ENCODE data around the gene SERINC5. TPM values are rescaled to one million over a fixed set of nuclear protein-coding genes. Genes with fewer than 3 reads are reported as not detected.

SERINC5 gene
- total RNA-seq, 1 experiment from 2014 or later = 5.7 TPM

DNA sequence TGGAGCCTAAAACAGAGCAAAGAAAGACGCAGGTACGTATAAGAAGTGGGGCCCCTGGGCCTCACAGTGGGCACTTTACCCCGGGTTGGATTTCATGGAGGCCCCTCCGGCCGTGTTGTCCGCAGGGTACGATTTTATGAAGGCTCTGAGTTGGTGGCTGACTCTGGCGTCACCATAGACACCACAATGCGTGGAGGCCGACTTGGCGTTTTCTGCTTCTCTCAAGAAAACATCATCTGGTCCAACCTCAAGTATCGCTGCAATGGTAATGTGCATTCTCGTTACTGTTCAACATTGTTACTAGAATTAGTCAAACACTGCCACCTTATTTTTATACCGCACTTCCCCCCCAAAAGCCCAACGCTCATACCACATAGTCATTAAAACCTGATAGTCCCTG, 173.6 kb downstream of the SERINC5 start:
- Histone ChIP-seq H3K27ac (ENCODE audit: low read length) (no peak overlapping the region), H3F3A (ENCODE audit: low read length, unreplicated experiment) (no peaks in the 10 kb centered on the region), H3K27me3 (ENCODE audit: low read length) (no peaks in the 10 kb centered on the region), H4K20me1 (ENCODE audit: low read length) (no peaks in the 10 kb centered on the region), H3K4me2 (ENCODE audit: low read length) (peak overlapping the region; percentile 90), H3K9me3 (ENCODE audit: low read length) (no peaks in the 10 kb centered on the region), H3K4me1 (ENCODE audit: insufficient read depth, low read length) (no peaks in the 10 kb centered on the region; the same call in 1 of the 2 replicates), H3K9ac (ENCODE audit: low read length) (no peak overlapping the region), H3K9me2 (replicated peaks; ENCODE audit: low read length) (no peaks in the 10 kb centered on the region), H3K4me3 (ENCODE audit: low read length) (peak overlapping the region; percentile 62; the same call in 1 of the 2 replicates), H3K79me2 (ENCODE audit: low read length) (no peaks in the 10 kb centered on the region), H3K36me3 (ENCODE audit: low read depth, low read length) (no peaks in the 10 kb centered on the region), H2AFZ (ENCODE audit: low read length) (peak overlapping the region; percentile 82)
- intact Hi-C loops (cut with micrococcal nuclease) = loop anchor here (2.0 to 10.0 kb wide), 4 partner anchors 157 to 1061 kb away; no protein-coding TSS in a partner anchor
- ATAC-seq = no peak
- CTCF ChIA-PET = no interaction called here
- POLR2A ChIA-PET (ENCODE audit: unreplicated experiment) = no interaction called here
- no peak for TF ChIP-seq EZH2 (IDR thresholded peaks at IDR 0.05; ENCODE audit: low read length, unreplicated experiment)
- TF ChIP-seq, protein P1, sequence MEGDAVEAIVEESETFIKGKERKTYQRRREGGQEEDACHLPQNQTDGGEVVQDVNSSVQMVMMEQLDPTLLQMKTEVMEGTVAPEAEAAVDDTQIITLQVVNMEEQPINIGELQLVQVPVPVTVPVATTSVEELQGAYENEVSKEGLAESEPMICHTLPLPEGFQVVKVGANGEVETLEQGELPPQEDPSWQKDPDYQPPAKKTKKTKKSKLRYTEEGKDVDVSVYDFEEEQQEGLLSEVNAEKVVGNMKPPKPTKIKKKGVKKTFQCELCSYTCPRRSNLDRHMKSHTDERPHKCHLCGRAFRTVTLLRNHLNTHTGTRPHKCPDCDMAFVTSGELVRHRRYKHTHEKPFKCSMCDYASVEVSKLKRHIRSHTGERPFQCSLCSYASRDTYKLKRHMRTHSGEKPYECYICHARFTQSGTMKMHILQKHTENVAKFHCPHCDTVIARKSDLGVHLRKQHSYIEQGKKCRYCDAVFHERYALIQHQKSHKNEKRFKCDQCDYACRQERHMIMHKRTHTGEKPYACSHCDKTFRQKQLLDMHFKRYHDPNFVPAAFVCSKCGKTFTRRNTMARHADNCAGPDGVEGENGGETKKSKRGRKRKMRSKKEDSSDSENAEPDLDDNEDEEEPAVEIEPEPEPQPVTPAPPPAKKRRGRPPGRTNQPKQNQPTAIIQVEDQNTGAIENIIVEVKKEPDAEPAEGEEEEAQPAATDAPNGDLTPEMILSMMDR (conservative IDR thresholded peaks at IDR 0.05; ENCODE audit: low read depth, low read length) = no peak
- no peak for TF ChIP-seq EZH2phosphoT487 (IDR thresholded peaks at IDR 0.05; ENCODE audit: borderline replicate concordance, low read length)
- BruUV-seq (replicated peaks) = no TSS peak
- no peak for DNase-seq

DNA sequence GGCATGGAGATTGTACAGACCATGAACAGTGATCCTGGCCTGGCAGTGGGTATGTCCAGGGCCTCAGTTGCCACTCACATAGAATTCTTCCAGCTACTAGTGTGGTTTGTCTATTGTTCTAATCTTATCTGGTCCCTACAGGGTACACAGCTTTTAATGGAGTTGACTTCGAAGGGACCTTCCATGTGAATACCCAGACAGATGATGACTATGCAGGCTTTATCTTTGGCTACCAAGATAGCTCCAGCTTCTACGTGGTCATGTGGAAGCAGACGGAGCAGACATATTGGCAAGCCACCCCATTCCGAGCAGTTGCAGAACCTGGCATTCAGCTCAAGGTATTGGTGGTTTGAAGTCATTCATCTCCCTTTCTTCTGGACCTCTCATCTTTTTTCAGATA, 176.9 kb downstream of the SERINC5 start:
- no peaks in the 10 kb centered on the region; the same call in 1 of the 2 replicates for H3K4me1 ChIP-seq (ENCODE audit: insufficient read depth, low read length)
- H4K20me1 ChIP-seq (ENCODE audit: low read length) = no peaks in the 10 kb centered on the region
- TF ChIP-seq EZH2 (IDR thresholded peaks at IDR 0.05; ENCODE audit: low read length, unreplicated experiment) (no peak), EZH2phosphoT487 (IDR thresholded peaks at IDR 0.05; ENCODE audit: borderline replicate concordance, low read length) (no peak)
- TF ChIP-seq, protein P1 (conservative IDR thresholded peaks at IDR 0.05; ENCODE audit: low read depth, low read length) = no peak
- no peaks in the 10 kb centered on the region for H3F3A ChIP-seq (ENCODE audit: low read length, unreplicated experiment)
- no peaks in the 10 kb centered on the region for H3K27me3 ChIP-seq (ENCODE audit: low read length)
- no peak overlapping the region for H3K9ac ChIP-seq (ENCODE audit: low read length)
- H3K4me3 ChIP-seq (ENCODE audit: low read length) = no peak overlapping the region
- no peaks in the 10 kb centered on the region for H3K9me2 ChIP-seq (replicated peaks; ENCODE audit: low read length)
- CTCF ChIA-PET = no interaction called here
- H3K4me2 ChIP-seq (ENCODE audit: low read length) = no peak overlapping the region
- H3K36me3 ChIP-seq (ENCODE audit: low read depth, low read length) = no peaks in the 10 kb centered on the region
- H3K27ac ChIP-seq (ENCODE audit: low read length) = no peak overlapping the region
- POLR2A ChIA-PET (ENCODE audit: unreplicated experiment) = no interaction called here
- ATAC-seq (no peak), DNase-seq (no peak)
- H2AFZ ChIP-seq (ENCODE audit: low read length) = no peak overlapping the region
- no peaks in the 10 kb centered on the region for H3K79me2 ChIP-seq (ENCODE audit: low read length)
- H3K9me3 ChIP-seq (ENCODE audit: low read length) = no peaks in the 10 kb centered on the region
- BruUV-seq (replicated peaks) = no TSS peak
- intact Hi-C loops (cut with micrococcal nuclease) = no loop called here

DNA sequence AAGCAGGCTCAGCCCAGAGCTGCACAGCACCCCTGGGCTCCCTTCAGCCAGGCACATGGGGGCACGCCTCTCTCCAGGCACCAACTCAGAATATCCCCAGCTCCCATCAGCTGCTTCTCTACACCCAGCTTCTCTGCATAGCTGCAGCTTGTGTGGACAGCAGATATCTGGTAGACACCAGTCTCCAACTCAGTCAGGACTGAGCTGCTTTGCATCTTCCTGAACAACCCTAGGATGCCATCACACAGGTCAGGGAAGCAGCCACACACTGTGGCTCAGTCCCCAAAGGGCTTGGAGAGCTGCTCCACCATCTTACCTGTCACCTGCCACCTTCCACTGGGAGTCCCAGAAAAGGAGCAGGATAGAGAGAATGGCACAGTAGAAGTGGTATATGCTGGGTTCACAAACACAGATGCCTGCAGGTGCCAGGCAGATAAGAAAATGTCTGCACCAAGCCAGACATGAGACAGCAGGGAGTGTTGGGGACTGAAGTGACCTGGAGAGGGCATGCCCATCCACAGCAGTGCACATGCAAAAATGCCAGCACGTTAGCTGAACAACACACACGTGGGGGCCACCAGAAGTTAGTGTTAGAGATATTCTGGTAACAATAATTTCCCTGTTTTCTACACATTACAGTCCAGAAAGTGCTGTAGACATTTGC, 178.7 kb downstream of the SERINC5 start:
- H4K20me1 ChIP-seq (ENCODE audit: low read length) = no peaks in the 10 kb centered on the region
- H3K9me3 ChIP-seq (ENCODE audit: low read length) = no peaks in the 10 kb centered on the region
- no peaks in the 10 kb centered on the region; the same call in 1 of the 2 replicates for H3K4me1 ChIP-seq (ENCODE audit: insufficient read depth, low read length)
- H3F3A ChIP-seq (ENCODE audit: low read length, unreplicated experiment) = no peaks in the 10 kb centered on the region
- intact Hi-C loops (cut with micrococcal nuclease) = no loop called here
- no peak overlapping the region for H3K9ac ChIP-seq (ENCODE audit: low read length)
- POLR2A ChIA-PET (ENCODE audit: unreplicated experiment) = no interaction called here
- H3K27ac ChIP-seq (ENCODE audit: low read length) = no peak overlapping the region
- CTCF ChIA-PET = no interaction called here
- DNase-seq (no peak), ATAC-seq (no peak)
- no peaks in the 10 kb centered on the region for H3K36me3 ChIP-seq (ENCODE audit: low read depth, low read length)
- H3K4me2 ChIP-seq (ENCODE audit: low read length) = no peak overlapping the region
- TF ChIP-seq, protein P1 (conservative IDR thresholded peaks at IDR 0.05; ENCODE audit: low read depth, low read length) = no peak
- no peak for TF ChIP-seq EZH2phosphoT487 (IDR thresholded peaks at IDR 0.05; ENCODE audit: borderline replicate concordance, low read length)
- no peak for TF ChIP-seq EZH2 (IDR thresholded peaks at IDR 0.05; ENCODE audit: low read length, unreplicated experiment)
- no peaks in the 10 kb centered on the region for H3K79me2 ChIP-seq (ENCODE audit: low read length)
- no peak overlapping the region for H3K4me3 ChIP-seq (ENCODE audit: low read length)
- H3K9me2 ChIP-seq (replicated peaks; ENCODE audit: low read length) = no peaks in the 10 kb centered on the region
- no peaks in the 10 kb centered on the region for H3K27me3 ChIP-seq (ENCODE audit: low read length)
- BruUV-seq (replicated peaks) = no TSS peak
- H2AFZ ChIP-seq (ENCODE audit: low read length) = no peak overlapping the region
